Fibroblast of pulmonary artery (primary cell): ENCODE measurements around the gene HECA.

Experiments
- DNase-seq: peaks from one replicate; pipeline ENCODE4 v3.0.0-alpha.2; 2010; ENCODE audit warnings: low read depth
- H3K4me3 ChIP-seq: replicated peaks from 2 replicates; pipeline ENCODE4 v1.5.1; 2011; ENCODE audit warnings: low read depth, mild to moderate bottlenecking, control low read depth, low read length, moderate library complexity
- CTCF ChIP-seq: IDR thresholded peaks from 2 replicates; pipeline ENCODE4 v1.5.1; 2011; ENCODE audit warnings: mild to moderate bottlenecking, control low read depth, low read length, inconsistent platforms; ENCODE audit errors: missing control alignments

HECA gene

GRCh38 chr6:139134817-139135577, at the start of gene HECA:
Gene HECA (plus strand): TSS chr6:139135080. CDS start chr6:139135397, 317 bp downstream.
- peak; percentile 96 for DNase-seq
- H3K4me3 ChIP-seq: peak within 1 kb of the TSS; percentile 75
- TF ChIP-seq CTCF: no peak

- no peak for DNase-seq
- TF ChIP-seq CTCF: no peak
- H3K4me3 ChIP-seq: no peak overlapping the region
Measured at GRCh38 chr6:139091826-139092225, 43.1 kb upstream of the HECA start.

GRCh38 chr6:139099984-139100383, 34.9 kb upstream of the HECA start:
- no peak for TF ChIP-seq CTCF
- no peak for DNase-seq
- no peak overlapping the region for H3K4me3 ChIP-seq

GRCh38 chr6:139107051-139107450, 27.8 kb upstream of the HECA start:
- H3K4me3 ChIP-seq: no peak overlapping the region
- DNase-seq: no peak
- no peak for TF ChIP-seq CTCF

GRCh38 chr6:139108378-139108777, 26.5 kb upstream of the HECA start:
- no peak overlapping the region for H3K4me3 ChIP-seq
- no peak for TF ChIP-seq CTCF
- DNase-seq: no peak

GRCh38 chr6:139109558-139109957, 25.3 kb upstream of the HECA start:
- no peak overlapping the region for H3K4me3 ChIP-seq
- peak; percentile 48 for TF ChIP-seq CTCF
- DNase-seq: peak; percentile 57

- H3K4me3 ChIP-seq: no peak overlapping the region
- no peak for TF ChIP-seq CTCF
- no peak for DNase-seq
Measured at GRCh38 chr6:139112146-139112545, 22.7 kb upstream of the HECA start.
